ENCODE results near the gene C17orf100.

Gene C17orf100

DNA sequence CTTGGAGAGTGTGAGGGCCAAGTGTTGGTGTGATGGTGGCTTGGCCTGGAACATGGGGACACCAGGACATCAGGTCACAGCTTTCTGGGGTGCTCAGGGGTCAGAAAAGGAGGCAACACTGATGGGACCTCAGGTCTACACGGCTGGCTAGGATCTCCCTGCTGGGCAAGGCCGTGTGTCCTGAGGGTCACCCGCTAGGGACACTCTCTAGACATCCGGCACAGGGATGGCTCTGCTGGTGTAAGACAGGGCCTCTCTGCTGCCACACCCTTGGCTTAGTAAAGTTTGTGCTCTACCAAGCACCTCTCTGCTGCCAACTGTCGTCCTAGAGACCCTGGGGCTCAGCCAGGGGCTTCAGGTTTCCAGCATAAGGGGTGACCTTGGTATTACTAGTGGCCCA, 45.3 kb downstream of the C17orf100 start:
- no peak for FAIRE-seq

DNA sequence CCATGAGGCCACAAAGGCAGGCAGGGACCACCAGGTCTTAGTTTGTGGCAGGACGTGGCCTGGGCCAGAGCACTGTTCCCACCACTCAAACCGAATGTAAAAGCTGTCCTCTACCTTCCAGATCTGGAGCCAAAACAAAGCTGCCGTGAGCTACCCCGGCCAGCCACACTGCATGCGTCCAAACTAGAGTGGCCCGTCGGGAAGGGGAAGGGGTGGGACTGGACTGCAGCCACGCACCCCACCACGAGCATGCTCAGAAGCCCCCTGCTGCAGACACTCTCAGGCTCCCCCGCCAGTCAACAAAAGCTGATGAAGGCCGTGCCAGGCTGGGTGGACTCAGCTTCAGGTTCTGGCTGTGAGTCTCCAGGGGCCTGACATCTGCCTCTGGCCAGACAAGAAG, 46.4 kb downstream of the C17orf100 start:
- no peak for FAIRE-seq

DNA sequence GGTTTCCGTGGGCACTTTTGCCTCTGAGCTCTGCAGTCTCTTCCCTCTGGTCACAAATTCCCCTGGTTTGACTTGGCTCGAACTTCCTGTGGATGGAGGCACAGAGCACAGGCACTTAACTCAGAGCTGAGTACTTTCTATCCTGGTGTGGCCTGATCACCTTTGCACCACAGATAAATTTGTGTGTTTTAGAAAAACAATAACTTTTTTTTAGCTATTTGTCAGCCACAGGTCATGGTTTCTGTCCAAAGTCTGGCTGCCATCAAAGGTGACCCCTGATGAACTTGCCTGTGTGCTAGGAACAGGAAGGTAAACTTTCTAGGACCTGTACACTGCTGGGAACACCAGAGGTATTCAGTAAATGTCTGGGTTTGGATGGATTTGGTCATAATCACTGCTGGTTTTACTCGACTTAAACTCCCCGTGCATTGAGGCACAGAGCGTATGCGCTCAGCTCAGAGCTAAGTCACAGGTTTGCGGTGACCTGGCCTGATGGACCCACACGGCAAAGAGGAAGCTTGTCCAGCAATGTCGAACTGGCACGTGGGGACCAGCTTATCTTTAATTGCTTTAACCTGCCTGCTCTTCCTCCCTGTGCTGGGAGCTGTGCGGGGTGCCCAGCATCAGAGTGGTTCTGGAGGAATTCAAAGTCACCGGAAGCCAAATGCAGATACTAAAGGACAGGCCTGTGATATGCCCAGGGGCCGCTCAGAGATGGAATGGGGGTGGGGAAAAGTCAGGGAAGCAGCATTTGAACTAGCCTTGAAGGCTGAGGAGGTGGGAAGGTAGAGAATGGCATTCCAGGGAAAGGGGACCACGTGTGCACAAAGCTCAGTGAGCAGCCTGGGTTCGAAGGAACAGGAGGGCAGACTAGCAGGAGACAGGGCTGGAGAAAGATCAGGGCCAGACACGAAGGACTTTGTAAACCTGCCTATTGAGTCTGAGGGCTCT, 48.7 kb downstream of the C17orf100 start:
- no peak for FAIRE-seq

DNA sequence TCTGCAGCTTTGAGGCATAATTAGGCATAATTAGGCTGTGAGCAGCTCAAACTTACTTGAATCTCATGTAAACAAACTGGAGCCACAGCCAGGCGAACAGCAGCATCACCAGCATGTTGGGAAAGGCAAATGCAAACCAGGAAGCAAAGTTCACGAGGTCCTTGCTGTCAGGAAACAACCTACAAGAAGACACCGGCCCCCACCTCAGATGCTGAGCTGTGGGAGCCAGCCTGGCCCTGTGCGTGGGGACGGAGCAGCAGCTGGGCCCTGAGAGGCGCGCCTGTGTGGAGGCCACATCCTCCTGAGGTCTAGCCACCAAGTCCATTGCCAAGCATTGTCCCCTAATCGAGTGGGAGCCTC, 49.4 kb downstream of the C17orf100 start:
- no peak for FAIRE-seq

DNA sequence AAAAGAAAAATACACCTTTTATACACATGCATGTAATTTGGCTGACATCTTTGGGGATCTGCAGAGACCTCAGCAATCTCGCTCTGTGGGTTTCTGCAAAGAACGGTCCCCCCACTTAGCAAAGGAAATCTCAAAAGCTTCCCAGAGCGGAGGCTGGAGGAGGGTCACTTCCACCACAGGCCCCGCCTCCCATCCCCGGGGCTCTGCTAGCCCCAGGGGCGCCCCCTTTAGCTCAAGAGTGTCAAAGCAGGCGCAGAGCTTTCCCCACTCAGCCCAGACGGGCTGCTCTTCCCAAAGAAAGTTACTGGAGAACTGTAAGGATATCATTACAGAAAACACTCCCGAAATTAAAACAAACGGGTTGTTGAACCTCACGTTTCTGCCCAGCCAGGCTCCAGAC, 50.2 kb downstream of the C17orf100 start:
- FAIRE-seq = no peak

DNA sequence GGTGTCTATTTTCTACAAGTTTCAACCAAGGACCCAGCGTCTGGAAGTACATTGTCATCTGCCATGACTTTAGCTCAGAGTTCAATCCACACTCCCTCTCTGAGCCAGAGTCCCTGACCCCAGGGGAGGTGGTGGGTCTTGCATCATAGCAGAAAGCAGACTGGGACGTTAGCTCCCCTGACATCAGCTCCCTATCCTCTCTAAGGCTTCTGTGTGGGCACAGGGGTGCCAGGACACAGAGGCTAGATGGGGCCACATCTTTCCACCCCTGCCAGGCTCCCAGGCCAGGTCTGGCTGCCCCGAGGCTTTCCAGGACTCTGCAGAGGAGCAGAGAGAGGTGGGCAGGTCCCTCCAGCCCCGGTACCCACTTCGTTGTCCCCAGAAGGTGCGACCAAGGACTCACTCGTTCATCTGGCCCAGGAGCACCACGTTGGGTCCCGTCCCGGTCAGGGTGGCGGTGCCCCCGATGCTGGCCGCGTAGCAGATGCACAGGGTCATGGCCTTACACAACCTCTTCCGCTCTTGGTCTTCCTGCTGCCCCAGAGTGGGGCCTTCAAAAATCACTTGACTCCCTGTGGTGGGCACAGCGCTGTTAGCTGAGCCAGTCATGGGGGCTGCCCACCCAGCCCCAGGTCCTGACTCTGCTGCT, 51.1 kb downstream of the C17orf100 start:
- no peak for FAIRE-seq
